ENCODE measurements around the gene SPRED2.

GRCh38 chr2:65291216-65292105, 140.9 kb downstream of the SPRED2 start:
- TF ChIP-seq, protein P1, sequence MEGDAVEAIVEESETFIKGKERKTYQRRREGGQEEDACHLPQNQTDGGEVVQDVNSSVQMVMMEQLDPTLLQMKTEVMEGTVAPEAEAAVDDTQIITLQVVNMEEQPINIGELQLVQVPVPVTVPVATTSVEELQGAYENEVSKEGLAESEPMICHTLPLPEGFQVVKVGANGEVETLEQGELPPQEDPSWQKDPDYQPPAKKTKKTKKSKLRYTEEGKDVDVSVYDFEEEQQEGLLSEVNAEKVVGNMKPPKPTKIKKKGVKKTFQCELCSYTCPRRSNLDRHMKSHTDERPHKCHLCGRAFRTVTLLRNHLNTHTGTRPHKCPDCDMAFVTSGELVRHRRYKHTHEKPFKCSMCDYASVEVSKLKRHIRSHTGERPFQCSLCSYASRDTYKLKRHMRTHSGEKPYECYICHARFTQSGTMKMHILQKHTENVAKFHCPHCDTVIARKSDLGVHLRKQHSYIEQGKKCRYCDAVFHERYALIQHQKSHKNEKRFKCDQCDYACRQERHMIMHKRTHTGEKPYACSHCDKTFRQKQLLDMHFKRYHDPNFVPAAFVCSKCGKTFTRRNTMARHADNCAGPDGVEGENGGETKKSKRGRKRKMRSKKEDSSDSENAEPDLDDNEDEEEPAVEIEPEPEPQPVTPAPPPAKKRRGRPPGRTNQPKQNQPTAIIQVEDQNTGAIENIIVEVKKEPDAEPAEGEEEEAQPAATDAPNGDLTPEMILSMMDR (conservative IDR thresholded peaks at IDR 0.05 in 1 of 2, IDR thresholded peaks at IDR 0.05 in 1 of 2; ENCODE audit: extremely low read depth in 1 of 2, insufficient read depth in 1 of 2, low read depth in 1 of 2, low read length in 2 of 2), result no peak
- TF ChIP-seq EZH2 (IDR thresholded peaks at IDR 0.05; ENCODE audit: borderline replicate concordance, low read length), result no peak
